ENCODE results near the gene ASPA. TPM values are rescaled to one million over a fixed set of nuclear protein-coding genes. Genes with fewer than 3 reads are reported as not detected.

The ASPA gene
- total and polyA plus RNA-seq, 10 of the 15 experiments (the other 5 are each of a cell fraction or from before 2014, with no cell fraction given) = 0.04 to 0.30 TPM; not detected in 8

DNA sequence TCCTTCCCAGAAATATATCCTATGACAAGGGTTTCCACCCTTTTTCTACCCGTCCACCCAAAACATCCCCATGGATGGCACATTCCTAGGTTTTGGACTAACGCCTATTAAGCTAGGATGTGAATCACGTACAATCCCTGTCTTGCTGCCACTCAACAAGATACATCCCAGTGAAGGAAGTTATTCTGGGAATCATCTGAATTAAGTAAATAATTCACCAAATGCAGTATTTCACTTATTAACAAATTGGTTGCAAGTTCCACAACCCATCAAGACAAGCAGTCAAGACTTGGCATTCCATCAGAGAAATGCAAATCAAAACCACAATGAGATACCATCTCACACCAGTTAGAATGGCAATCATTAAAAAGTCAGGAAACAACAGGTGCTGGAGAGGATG lies 32.1 kb downstream of the ASPA start:
- CTCF ChIA-PET = no interaction called here
- TF ChIP-seq ZZZ3 (IDR thresholded peaks at IDR 0.05; ENCODE audit: control insufficient read depth, insufficient read length, low read depth) = no peak
- no peak for TF ChIP-seq SMAD5 (IDR thresholded peaks at IDR 0.05; ENCODE audit: low read depth)
- TF ChIP-seq EGR1 (IDR thresholded peaks at IDR 0.05; ENCODE audit: borderline replicate concordance in 1 of 2, low read depth in 2 of 2, low read length in 2 of 2) = no peak
- TF ChIP-seq NR2F1 (conservative IDR thresholded peaks at IDR 0.05) = no peak
- no peak for TF ChIP-seq IRF3 (IDR thresholded peaks at IDR 0.05)
- TF ChIP-seq ATF2 (IDR thresholded peaks at IDR 0.05; ENCODE audit: low read length) = no peak
- TF ChIP-seq POLR2AphosphoS2 (IDR thresholded peaks at IDR 0.05; ENCODE audit: low read depth, low read length) = no peak
- TF ChIP-seq, protein P1, sequence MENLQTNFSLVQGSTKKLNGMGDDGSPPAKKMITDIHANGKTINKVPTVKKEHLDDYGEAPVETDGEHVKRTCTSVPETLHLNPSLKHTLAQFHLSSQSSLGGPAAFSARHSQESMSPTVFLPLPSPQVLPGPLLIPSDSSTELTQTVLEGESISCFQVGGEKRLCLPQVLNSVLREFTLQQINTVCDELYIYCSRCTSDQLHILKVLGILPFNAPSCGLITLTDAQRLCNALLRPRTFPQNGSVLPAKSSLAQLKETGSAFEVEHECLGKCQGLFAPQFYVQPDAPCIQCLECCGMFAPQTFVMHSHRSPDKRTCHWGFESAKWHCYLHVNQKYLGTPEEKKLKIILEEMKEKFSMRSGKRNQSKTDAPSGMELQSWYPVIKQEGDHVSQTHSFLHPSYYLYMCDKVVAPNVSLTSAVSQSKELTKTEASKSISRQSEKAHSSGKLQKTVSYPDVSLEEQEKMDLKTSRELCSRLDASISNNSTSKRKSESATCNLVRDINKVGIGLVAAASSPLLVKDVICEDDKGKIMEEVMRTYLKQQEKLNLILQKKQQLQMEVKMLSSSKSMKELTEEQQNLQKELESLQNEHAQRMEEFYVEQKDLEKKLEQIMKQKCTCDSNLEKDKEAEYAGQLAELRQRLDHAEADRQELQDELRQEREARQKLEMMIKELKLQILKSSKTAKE (IDR thresholded peaks at IDR 0.05; ENCODE audit: low read depth, poor library complexity, severe bottlenecking) = no peak
- no peak for TF ChIP-seq SP1 (IDR thresholded peaks at IDR 0.05; ENCODE audit: low read depth, low read length)
- no peak for TF ChIP-seq CBX5 (IDR thresholded peaks at IDR 0.05; ENCODE audit: low read depth)
- no peak for TF ChIP-seq NRF1 (conservative IDR thresholded peaks at IDR 0.05; ENCODE audit: low read depth, low read length)
- TF ChIP-seq GATAD2B (conservative IDR thresholded peaks at IDR 0.05; ENCODE audit: low read depth) = no peak
- no peak for TF ChIP-seq CHD1 (IDR thresholded peaks at IDR 0.05; ENCODE audit: low read depth, low read length)
- no peak for TF ChIP-seq MYC (IDR thresholded peaks at IDR 0.05; ENCODE audit: insufficient read depth, insufficient read length, insufficient replicate concordance, low read length, severe bottlenecking)
- no peak for TF ChIP-seq HDGF (IDR thresholded peaks at IDR 0.05)
- no peak for TF ChIP-seq ETV6 (conservative IDR thresholded peaks at IDR 0.05 in 1 of 2, IDR thresholded peaks at IDR 0.05 in 1 of 2; ENCODE audit: borderline replicate concordance in 1 of 2, low read depth in 1 of 2)
- TF ChIP-seq RCOR1 (conservative IDR thresholded peaks at IDR 0.05; ENCODE audit: low read depth, low read length) = no peak
- no peak for TF ChIP-seq MTA2 (IDR thresholded peaks at IDR 0.05; ENCODE audit: low read depth)
- no peak for TF ChIP-seq IRF4 (IDR thresholded peaks at IDR 0.05; ENCODE audit: low read depth, low read length)
- H3K79me2 ChIP-seq (ENCODE audit: control insufficient read depth, insufficient read depth, low read length) = no peaks in the 10 kb centered on the region
- 73% methylated on average over 3 of the region's 3 CpGs for WGBS (ENCODE audit: insufficient coverage, insufficient replicate concordance, low lambda C conversion rate, missing lambda C conversion rate)
- H3K27ac ChIP-seq (ENCODE audit: control insufficient read depth, insufficient read depth) = no peak overlapping the region
- H4K20me1 ChIP-seq (ENCODE audit: control insufficient read depth, insufficient read depth) = no peaks in the 10 kb centered on the region
- SMC1A ChIA-PET (ENCODE audit: uncharacterized antibody, unreplicated experiment) = no interaction called here
- FAIRE-seq (no peak), DNase-seq (ENCODE audit: low read depth, low spot score) (no peak), ATAC-seq (no peak)
- no peaks in the 10 kb centered on the region for H3K9me3 ChIP-seq (replicated peaks; ENCODE audit: control insufficient read depth, insufficient read depth, low read length)
- in situ Hi-C loops (cut with MboI) (no loop called here), intact Hi-C loops (cut with micrococcal nuclease; ENCODE audit: unreplicated experiment) (no loop called here)
- RAD21 ChIA-PET (ENCODE audit: unreplicated experiment) = no interaction called here
- H3K4me3 ChIP-seq = no peak overlapping the region
- no peaks in the 10 kb centered on the region for H3K4me1 ChIP-seq (ENCODE audit: control insufficient read depth, insufficient read depth, low read length)
- no TSS peak for BruUV-seq (replicated peaks)
- H3K9ac ChIP-seq (ENCODE audit: control insufficient read depth, insufficient read depth, low read length) = no peak overlapping the region
- no peaks in the 10 kb centered on the region; a peak in 1 of 4 replicates for H3K36me3 ChIP-seq (ENCODE audit: control insufficient read depth in 2 of 2, insufficient read depth in 2 of 2, low read length in 1 of 2)
- H3K27me3 ChIP-seq (replicated peaks in 1 of 2; ENCODE audit: control insufficient read depth in 2 of 2, insufficient read depth in 2 of 2, low read length in 1 of 2) = no peaks in the 10 kb centered on the region
- H2AFZ ChIP-seq (ENCODE audit: control insufficient read depth, low read depth, low read length) = no peak overlapping the region
- POLR2A ChIA-PET = no interaction called here
- no peak overlapping the region for H3K4me2 ChIP-seq (ENCODE audit: control insufficient read depth, insufficient read depth)

Data from GM12878 (cell line).